RPMI7951 (cell line): ENCODE measurements around the gene HIP1. TPM values are rescaled to one million over a fixed set of nuclear protein-coding genes. Genes with fewer than 3 reads are reported as not detected.
"Not testable (repeated sequence)": the region's sequence is repeated elsewhere in the genome, so short reads cannot be mapped to it uniquely, and the experiment has no call there.

Experiments used
- DNase-seq: peaks from one replicate; pipeline ENCODE4 v3.0.0-alpha.2; 2012; ENCODE audit warnings: low read depth
- total RNA-seq: library from RNA; depleted of rRNA; stranded (reverse); fragments of >200 nt; shearing (Covaris generic); gene quantifications from 2 replicates; pipeline ENCODE4 v1.2.3, GENCODE V29; 2014

Gene HIP1
- total RNA-seq, 1 experiment from 2014 or later: 22.9 TPM

DNA sequence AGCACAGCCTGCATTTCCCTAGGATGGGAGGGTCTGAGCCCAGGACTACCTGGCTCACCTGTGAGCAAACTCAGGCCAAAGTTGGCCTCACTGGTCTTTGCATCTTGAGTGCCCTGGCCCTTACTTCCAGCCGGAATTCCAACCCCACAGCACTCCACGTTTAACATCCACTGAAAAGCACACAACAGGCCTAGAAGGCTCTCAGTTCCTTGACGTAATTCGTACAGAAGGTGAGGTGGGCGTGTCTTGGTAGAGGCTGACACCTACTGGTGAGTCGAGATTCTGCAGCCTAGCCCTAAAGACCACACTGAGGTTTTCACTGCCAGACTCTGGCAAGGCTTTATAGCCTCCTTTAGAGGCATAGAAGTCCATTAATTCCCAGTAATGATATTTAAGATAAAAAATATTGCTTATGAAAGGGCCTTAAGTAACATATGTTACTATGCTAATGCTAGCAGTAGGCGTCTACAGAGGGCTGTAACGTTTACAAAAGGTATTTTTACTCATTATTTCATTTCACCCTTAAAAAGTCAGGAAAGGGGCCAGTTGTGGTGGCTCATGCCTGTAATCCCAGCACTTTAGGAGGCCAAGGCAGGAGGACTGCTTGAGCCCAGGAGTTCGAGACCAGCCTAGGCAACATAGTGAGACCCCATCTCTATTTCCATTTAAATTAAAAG is 95.8 kb downstream of the HIP1 start:
- DNase-seq: peak; percentile 66

DNA sequence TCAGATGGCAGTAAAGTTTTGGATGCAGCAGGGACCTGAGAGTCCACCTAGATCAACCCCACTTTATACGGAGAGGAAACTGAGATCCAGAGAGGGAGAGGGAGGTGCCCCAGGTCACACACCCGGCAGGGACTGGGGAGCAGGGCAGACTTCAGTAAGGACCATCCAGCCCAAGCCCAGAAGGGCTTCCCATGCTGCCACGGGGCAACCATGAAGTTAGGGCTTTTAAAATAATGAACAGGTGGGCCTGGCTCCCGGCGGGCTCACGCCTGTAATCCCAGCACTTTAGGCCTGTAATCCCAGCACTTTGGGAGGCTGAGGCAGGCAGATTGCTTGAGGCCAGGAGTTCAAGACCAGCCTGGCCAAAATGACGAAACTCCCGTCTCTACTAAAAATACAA is 98.5 kb downstream of the HIP1 start:
- no peak for DNase-seq

DNA sequence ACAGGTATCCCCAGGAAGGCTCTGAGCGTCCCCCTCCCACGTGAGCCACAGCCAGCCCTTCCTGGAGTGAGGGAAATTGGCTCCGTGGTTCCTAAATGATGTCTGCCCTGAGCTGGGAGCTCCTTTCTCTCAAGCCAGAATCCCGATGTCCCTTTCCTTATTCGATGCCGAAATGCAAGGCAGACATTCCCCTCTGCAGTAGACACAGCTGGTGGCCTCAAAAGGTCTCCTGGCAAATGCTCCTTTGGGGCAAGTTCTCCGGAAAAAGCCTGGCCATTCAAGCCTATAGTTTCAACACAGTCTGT is 98.9 kb downstream of the HIP1 start:
- DNase-seq: no peak

DNA sequence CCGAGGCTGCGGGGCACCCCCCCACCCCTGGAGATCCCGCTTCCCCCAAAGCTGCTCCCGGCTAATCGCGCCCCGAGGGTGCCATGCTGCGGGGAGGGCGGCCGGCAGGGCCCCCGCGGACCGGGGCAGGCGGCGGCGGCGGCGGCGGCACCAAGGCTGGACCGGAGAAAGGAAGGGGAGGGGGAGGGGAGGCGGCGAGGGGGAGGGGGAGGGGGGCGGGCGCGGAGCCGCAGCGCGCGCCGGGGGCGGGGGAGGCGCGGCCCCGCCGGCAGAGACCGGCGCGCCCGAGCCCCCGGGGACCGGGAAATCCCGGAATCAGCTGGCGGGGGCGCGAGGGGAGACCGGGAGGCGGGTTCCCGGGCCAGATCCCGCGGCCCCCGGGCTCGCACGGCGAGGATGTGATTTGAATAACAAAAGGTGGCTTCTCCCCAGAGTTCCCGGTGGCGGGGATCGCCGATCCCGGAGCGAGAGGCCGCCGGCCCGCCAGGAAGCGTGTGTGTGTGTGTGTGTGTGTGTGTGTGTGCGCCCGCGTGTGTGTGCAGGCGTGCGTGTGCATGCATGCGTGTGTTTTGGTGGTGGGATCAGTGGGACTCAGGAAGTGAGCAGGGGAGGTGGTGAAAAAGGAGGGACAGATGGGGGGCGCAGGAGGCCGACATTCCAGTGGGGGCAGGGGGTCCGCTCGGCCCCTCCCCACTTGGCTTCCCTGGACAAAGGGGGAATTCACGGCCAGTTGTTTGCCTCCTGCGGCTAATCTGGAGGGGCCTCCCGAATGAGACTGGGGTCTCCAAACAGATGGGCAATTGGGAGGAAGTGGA is 99.5 kb downstream of the HIP1 start:
- DNase-seq: peak; percentile 48

DNA sequence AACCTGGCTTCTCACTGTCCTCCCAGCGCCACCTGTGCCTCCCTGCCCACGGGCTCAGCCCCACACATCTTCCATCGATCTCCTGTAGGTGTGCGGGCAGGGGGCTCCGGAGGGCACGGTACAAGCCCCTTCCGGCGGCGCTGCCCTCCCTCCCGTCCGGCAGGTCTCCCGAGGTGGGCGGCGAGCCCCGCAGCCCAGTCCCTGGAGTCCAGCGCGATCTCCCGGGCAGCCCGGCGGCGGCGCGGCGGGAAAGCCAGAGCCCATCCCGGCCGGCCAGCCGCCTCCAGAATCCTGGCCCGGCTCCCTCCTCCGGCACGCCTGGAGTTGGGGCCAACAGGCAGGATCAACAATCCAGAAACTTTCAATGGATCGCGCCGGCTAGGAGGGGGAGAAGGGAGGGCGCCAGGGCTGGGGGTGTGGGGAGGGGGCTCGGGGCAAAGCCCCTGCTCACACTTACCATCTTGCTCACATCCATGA is 100.1 kb downstream of the HIP1 start:
- peak; percentile 47 for DNase-seq

DNA sequence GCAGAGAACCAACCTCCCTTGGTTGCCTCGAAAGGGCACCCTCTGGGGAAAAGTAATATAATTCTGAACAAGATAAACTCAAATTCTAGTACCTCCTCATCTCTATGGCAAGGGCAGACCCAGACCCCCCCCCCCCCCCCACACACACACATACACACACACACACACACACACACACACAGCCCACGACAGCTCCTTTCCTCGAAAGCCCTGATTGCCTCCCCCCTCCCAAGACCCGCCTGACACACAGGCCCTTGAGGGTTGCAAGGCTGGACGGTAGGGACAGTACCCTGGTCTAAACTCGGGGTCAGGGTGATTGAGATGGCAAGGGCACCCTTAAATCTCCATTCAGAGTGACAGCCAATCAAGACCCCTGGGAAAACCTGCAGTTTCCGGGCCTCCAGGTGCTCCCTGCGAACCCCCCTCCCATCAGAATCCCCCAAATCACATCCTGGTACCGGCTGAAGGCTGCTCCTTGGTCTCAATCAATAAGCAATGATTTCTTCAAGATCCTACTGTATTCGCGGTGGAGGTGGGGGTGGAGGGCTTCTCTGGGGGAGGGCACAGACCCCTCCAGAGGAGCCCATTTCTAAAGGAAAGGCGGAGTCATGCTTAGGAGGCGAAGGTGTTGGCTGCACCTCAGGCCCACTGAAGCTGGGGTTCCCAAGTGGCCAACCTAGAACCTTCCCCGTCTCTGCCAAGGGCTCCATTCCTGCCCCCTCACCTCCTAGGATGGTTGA is 100.7 kb downstream of the HIP1 start:
- no peak for DNase-seq

DNA sequence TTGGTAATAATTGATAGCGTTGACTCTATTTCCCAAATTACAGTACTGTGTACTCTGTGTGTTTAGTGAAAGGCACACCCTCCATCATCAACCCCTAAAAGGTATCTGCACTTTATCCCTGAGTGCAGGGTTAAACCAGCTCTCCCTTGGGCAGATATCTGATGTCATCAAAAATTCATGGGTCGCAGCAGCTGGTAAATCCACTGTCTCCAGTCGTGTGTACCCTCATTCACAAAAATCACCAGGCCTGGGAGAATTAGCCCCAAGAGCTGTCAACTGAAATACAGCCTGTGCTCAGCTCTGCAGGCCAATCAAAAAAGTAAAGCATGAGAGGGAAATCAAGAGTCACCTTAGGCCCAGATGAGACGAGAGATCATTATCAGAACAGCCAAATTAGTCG is 103.7 kb downstream of the HIP1 start:
- no peak for DNase-seq

DNA sequence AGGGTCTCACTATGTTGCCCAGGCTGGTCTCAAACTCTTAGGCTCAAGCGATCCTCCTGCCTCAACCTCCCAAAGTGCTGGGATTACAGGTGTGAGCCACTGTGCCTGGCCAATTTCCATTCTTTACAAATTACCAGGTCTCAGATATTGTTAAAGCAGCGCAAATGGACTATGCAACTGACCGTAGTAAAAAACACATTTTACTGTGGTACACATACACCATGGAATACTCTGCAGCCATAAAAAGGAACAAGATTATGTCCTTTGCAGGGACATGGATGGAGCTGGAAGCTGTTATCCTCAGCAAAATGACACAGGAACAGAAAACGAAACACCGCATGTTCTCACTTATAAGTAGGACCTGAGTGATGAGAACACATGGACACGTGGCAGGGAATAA is 106.2 kb downstream of the HIP1 start:
- not testable (repeated sequence) for DNase-seq

DNA sequence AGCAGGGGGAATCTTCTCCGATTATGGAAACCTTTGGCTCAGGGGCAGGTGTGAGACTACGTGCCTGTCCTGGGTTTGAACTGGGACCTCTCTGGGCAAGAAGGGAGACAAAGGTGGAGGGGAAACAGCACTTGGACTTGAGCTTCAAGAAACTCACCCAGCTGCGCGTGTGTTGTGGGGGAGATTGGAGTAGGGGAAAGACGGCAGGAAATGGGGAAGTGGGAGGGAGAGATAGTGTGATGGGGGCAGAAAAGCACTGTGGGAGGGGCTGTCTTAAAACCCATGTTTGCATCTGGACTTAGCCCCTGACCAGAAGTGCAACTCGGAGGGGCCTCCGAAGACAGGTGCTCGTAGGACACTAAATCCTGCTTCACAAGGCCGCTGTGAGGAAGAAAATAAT is 107.0 kb downstream of the HIP1 start:
- no peak for DNase-seq

DNA sequence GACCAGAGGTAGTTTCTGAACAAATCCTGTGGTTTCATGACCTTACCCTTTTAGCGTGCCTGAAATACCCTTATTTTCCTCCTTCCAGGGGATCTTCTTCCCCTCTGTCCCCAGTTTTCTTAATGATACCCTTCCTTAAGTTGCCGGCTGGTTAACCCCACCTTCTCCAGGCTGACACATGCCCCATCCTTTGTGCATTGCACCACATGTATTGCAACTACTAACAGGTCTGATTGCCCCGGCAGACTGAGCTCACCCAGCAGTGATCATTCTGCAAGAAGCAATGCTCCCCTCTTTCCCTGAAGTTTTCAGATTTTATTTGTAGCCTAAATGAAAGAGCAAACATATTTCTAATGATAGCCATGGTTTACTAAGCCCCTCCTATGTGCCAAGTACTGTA is 108.2 kb downstream of the HIP1 start:
- DNase-seq: no peak

DNA sequence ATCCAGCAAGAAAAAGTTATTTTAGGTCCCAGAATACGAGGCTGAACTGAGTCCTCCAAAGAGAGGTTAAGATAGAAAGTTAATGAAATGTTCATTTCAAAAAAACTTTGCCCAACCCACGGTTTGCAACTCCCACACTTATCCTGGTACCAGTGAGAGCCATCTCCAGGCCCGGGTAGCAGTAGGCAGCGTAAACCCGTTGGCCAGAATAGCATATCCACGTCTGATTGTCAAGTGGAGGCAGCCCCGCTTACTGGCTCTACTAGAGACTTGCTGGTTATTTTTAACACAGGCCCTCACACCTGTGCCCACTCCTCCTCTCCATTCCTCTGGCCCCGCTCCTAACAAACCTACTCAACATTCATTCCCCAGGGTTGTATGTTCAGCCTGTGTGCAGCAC is 109.7 kb downstream of the HIP1 start:
- DNase-seq: no peak

DNA sequence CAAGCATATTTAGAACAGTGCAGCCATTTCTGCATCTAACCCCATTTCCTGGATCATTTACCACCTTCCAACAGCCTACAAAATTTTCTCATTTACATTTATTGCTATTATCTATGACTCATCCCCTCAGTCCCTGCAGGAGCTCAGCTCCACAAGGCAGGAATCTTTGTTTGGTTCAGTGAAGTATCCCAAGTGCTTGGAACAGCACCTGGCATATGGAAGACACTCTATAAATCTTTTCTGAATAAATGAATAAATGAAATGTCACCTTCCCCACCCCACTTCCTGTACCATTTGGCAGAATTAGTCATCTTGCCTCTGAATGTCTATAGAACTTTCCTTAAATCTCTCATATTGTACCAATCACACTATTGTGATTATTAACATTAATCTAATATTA is 110.7 kb downstream of the HIP1 start:
- DNase-seq: no peak

DNA sequence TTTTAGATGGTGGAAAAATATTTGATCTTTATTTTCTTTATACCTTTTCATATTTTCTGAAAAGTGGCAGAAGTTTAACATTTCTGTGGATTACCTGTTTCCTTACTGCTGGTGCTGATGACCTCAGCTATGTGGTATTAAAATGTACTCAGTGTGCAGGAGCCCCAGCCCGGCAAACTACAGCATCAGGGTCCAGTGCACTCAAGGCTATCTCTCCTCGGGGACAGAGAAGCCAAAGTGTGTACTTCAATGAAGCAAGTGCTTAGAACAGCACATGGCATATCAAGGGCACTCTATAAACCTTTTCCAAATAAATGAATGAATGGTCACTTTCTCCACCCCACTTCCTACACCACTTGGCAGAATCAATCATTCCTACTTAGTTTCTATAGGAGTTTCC is 111.8 kb downstream of the HIP1 start:
- no peak for DNase-seq

DNA sequence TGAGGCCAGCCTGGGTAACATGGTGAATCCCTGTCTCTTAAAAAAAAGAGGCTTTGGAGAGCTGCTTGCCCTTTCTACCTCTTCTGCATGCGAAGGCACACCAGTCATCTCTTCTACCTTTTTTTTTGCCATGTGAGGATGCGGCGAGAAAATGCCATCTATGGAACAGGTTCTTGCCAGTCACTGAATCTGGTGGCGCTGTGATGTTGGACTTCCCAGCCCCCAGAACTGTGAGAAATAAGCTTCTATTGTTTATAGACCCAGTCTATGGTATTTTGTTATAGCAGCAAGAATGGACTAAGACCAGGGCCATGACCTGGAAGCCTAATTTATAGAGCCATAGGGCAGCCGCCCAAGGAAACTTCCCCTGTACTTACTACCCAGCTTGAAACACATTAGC is 112.9 kb downstream of the HIP1 start:
- DNase-seq: no peak

DNA sequence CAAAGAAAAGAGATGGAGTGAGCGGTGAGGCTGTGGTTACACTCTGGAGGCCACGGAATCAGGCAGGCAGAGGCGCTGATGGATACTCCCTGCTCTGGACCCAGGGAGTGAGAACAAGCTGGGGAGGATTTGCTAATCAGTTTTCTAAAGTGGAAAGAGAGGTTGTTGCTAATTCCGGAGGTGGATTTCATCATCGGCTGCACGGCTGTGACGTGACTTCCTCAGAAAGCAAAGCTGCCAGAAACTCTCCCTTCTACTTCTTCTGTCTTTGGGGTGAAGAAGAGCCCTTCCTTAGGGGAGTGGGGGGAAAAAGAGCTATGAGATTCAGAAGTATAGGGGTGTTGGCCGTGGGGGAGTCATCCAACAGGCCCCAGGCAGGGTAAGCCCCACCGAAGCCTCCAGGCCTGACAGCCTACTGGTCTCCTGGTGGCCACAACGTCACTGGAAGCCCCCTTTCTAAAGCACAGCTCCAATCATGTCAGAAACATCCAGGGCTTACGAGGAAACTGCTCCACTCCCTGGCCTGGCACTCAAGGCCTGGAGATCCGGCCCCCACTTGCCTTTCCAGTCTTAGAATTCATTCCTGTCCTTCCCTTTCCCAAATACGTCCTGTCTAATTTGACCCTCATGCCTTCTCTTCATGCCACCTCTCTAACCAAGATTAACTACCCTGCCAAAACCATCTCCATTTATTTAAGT is 114.5 kb downstream of the HIP1 start:
- no peak for DNase-seq

DNA sequence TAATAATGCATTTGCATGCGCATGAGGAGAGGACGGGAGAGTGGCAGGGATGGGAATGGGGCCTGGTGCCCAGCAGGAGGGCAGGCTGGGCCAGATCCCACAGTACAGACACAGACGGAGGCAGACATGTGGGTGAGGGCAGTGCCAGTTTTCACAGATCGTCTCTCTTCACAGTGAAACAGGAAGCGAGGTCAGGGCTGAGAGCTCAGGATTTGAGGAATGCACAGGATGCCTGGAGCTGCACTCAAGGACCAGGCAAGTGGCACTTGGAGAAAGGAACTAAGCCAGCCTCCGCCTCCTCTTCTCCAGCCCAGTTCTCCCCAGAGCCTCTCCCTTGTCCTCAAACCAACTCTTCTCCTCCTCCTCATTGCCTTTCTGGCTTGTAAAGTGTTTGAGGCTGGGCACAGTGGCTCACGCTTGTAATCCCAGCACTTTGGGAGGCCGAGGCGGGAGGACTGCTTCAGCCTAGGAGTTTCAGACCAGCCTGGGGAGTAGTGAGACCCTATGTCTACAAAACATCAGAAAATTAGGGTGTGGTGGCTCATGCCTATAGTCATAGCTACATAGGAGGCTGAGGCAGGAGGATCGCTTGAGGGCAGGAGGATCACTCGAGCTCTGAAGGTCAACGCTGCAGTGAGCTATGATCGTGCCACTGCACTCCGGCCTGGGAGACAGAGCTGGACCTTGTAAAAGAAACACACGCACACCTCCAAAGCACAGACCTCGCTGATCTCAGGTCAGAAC is 115.2 kb downstream of the HIP1 start:
- no peak for DNase-seq

DNA sequence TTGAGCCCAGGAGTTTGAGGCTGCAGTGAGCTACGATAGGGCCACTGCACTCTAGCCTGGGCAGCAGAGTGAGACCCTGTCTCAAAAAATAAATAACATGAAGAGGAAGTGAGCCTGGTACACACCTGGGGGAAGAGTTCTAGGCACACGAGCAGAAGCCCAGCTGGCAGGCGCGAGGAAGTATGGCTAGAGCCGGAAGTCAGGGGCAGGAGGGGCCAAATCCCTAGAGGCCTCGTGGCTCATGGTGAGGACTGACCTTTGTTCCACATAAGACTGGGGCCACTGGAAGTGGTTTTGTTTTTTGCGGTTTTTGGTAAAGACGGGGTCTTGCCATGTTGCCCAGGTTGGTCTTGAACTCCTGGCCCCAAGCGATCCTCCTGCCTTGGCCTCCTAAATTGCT is 117.6 kb downstream of the HIP1 start:
- no peak for DNase-seq

DNA sequence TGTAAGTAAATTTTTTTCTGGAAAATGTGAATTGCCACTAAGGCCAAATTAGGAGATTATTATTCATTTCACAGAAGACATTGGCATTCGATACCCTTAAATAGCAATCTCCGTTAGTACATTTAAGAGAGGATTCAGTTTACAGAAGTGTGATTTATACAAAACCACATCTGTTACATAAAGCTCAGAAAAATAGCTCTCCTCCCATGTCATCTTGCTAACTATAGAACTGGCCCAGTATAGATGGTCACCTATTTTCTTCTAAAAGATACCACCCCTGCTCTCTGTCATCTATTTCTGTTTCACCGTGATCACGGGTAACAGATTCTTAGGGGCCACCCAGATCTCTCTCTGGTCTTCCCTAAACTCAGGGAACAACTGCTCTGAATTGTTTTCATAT is 119.1 kb downstream of the HIP1 start:
- DNase-seq: no peak

DNA sequence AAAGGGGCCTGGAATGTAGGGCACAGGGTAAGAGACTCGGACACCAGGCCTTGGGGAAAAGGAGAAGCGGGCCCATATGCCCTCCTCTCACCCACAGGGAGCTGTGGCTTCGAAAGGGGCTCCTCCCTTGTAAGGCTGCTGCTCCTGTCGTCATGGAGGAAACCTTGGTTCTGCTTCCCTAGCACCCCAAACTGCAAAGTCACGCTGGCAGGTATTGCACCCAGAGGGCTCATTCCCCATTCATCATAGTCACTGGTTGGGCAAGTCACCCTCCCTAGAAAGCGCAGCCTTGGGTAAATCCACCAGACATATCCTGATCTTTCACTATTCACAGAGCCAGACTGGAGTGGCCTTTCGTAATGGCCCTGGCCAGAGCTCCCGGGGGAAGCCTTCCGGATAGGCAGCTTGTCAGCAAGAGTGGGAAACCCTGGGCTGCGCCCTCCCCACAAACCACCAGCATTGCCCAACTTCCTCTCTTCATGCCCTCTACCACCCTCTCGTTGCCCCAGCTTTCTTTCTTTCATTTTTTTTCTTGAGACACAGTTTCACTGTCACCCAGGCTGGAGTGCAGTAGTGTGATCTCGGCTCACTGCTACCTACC is 121.0 kb downstream of the HIP1 start:
- DNase-seq: peak; percentile 84

DNA sequence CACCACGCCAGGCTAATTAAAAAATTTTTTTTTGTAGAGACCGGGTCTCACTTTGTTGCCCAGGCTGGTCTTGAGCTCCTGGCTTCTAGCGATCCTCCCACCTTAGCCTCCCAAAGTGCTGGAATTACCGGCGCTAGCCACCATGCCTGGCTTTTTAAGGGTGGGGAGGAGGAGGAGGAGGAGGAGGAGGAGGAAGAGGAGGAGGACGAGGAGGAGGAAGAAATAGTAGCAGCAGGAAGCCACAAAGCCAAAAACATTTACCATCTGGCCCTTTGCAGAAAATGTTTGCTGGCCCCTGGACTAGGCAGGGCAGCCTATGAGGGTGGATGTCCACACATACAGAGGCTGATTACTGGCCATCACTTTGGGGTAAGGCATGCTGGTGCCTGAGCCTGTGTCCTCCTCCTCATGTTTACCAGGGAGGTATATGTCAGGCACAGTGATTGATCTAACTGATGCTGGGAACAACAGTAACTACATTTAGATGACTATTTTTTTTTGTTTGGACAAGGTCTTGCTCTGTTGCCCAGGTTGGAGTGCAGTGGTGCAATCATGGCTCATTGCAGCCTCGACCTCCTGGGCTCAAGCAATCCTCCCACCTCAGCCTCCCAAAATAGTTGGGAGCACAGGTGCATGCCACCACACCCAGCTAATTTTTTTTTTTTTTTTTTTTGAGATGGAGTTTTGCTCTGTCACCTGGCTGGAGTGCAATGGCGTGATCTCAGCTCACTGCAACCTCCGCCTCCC is 122.1 kb downstream of the HIP1 start:
- DNase-seq: no peak
